CD4-positive, alpha-beta T cell treated with Interleukin-17A for 4 hours (primary cell): ENCODE results near the gene TTI1.

Experiments
- DNase-seq: peaks from one replicate; pipeline ENCODE4 v3.0.0-alpha.2; 2020; ENCODE audit warnings: mixed read lengths

The TTI1 gene

DNA sequence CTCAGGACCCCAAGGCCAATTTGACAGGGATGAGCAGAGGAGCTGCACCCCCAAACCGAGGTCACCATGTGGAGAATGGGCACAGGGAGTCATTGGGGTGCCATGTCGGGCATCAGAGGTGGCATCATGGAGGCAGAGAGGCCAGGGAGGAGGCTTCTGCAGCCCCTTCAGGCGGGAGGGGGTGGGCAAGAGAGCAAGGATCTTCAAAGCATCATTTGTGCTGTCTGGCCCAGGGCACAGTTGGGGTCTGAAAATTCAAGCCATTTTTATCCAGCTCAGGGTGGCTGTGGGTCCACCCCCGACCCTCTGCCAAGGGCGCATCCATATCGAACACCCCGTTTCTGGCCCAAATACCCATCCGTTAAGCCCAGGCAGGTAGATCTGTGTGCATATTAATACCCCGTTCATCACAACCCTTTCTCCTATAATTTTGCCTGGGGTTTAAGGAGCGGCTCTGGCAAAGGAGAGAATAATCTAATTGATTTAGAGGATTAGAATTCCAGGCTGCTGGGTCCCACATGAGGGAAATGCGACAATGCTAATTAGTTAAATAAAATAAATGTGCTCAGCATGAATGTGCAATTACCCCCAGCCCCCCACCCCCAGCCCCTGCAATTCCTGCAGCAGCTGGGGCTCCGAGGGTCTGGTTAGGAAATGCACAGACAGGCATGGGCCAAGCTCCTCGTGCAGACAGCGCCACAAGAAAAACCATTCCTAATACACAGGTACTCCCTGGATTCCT lies 98.5 kb downstream of the TTI1 start:
- no peak for DNase-seq

DNA sequence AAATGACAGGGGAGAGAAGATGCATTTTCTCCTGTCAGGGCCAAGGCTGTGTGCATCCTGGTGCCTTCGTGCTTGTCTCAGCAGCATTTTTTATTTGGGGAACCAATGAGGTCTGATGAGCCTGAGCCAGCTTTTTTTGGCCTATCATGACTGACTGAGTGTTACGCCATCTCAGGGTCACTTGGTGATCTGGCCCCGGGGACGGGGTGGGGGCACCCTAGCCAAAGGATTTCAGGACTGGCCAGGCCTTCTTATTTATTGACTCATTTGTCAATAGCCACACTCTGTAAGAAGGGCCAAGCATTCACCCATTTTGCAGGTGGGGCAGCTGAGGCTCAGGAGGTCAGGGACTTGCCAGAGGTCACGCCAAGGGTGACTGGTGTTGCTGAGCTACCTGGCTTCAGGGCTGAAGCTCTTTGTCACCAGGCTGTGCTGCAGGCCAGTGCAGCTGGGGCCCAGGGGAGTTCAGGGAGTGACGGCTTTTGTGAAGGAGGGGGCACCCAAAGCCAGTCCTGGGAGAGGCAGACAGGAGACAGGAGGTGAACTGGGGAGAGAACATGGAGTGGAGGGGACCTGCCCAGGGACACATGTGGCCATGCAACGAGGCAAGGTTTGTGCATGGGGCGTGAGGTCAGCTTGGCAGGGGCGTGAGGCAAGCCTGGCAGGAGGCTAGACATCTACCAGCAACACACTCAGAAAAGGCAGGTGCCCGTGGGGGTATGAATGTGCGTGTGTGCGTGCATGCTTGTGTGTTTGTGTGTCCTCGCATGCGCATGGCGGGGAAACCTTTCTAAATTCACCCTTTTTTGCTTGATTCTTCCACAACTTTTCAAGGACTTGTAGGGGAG lies 99.2 kb downstream of the TTI1 start:
- no peak for DNase-seq
